Tibial artery (tissue), 4 donors: ENCODE data around the gene STMN1.

Source experiments
- DNase-seq, 2 donors: peaks; one replicate each; pipeline ENCODE4 v3.0.0-alpha.2; 2019
- H3K27ac ChIP-seq, 2 donors: fragments of 200-600 bp; sonication (generic) in 1 of 2; 1 replicate in 1 of 2; 2 replicates in 1 of 2; pipeline ENCODE4 v1.5.1; 2018 to 2019; ENCODE audit warnings: mild to moderate bottlenecking in 1 of 2
- H3K27me3 ChIP-seq, 2 donors: fragments of 200-600 bp; sonication (generic) in 1 of 2; one replicate each; pipeline versions ENCODE4 v1.5.1 to v1.6.0; 2016 to 2019
- H3K36me3 ChIP-seq, 3 donors: fragments of 200-600 bp; sonication (generic) in 2 of 3; one replicate each; pipeline ENCODE4 v1.5.1; 2016 to 2019; ENCODE audit warnings: mild to moderate bottlenecking in 2 of 3
- H3K4me1 ChIP-seq, 4 donors: fragments of 200-600 bp; sonication (generic) in 2 of 4; 1 replicate in 3 of 4; 2 replicates in 1 of 4; pipeline ENCODE4 v1.5.1; 2016 to 2019
- H3K4me3 ChIP-seq, 2 donors: fragments of 200-600 bp; sonication (generic) in 1 of 2; 1 replicate in 1 of 2; 2 replicates in 1 of 2; pipeline ENCODE4 v1.5.1; 2018 to 2019; ENCODE audit warnings: mild to moderate bottlenecking in 2 of 2
- H3K9me3 ChIP-seq, 3 donors: fragments of 200-600 bp; sonication (generic) in 1 of 3; one replicate each; pipeline ENCODE4 v1.5.1; 2016 to 2019
- intact Hi-C: fragments of 100-400 bp; cut with DNase I; formaldehyde crosslinking; loops from one replicate; pipeline ENCODE4 v1.15.0; 2023; ENCODE audit warnings: low total_unique reads
- TF ChIP-seq, protein P1 (sequence below), 2 experiments: fragments of 200-600 bp in 1 of 2; fragments of 450-650 bp in 1 of 2; IDR thresholded peaks; one replicate each; pipeline ENCODE4 v1.5.1; 2017 to 2019; ENCODE audit warnings: antibody characterized with exemption in 2 of 2, mild to moderate bottlenecking in 1 of 2, moderate library complexity in 1 of 2

The STMN1 gene

DNA sequence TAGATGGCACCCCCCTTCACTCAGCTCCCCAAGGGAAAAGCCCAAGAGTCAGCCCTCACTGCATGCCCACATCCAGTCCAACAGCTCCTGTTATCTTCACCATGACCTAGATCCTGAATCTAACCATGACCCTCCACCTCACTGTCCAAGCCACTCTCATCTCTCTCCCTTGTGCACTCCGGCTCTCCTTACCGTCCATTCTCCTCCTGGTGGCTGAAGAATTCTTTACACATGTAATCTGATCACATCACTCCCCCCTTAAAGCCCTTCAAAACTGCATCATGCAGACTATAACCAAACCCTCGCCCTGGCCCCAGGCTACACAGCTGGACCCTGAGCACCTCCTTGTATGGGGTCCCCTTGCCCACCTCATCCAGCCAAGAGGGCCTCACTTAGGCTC, 16.7 kb downstream of the STMN1 start:
- DNase-seq: no peak
- Histone ChIP-seq H3K27ac (no peak overlapping the region), H3K9me3 (no peaks in the 10 kb centered on the region), H3K27me3 (no peaks in the 10 kb centered on the region), H3K36me3 (no peaks in the 10 kb centered on the region), H3K4me3 (no peak overlapping the region), H3K4me1 (peaks cover 0 to 20% (median 10%) of the 10 kb centered on the region in 4 donors)
- intact Hi-C loops: no loop called here
- TF ChIP-seq, protein P1, sequence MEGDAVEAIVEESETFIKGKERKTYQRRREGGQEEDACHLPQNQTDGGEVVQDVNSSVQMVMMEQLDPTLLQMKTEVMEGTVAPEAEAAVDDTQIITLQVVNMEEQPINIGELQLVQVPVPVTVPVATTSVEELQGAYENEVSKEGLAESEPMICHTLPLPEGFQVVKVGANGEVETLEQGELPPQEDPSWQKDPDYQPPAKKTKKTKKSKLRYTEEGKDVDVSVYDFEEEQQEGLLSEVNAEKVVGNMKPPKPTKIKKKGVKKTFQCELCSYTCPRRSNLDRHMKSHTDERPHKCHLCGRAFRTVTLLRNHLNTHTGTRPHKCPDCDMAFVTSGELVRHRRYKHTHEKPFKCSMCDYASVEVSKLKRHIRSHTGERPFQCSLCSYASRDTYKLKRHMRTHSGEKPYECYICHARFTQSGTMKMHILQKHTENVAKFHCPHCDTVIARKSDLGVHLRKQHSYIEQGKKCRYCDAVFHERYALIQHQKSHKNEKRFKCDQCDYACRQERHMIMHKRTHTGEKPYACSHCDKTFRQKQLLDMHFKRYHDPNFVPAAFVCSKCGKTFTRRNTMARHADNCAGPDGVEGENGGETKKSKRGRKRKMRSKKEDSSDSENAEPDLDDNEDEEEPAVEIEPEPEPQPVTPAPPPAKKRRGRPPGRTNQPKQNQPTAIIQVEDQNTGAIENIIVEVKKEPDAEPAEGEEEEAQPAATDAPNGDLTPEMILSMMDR (IDR thresholded peaks at IDR 0.05): no peak

GRCh38 chr1:25888426-25888987, 17.7 kb downstream of the STMN1 start:
- Histone ChIP-seq H3K4me3 (no peak overlapping the region), H3K4me1 (peaks cover 0 to 20% (median 10%) of the 10 kb centered on the region in 4 donors), H3K9me3 (no peaks in the 10 kb centered on the region), H3K27ac (no peak overlapping the region), H3K36me3 (no peaks in the 10 kb centered on the region), H3K27me3 (no peaks in the 10 kb centered on the region)
- TF ChIP-seq, protein P1 (IDR thresholded peaks at IDR 0.05): no peak
- DNase-seq: no peak
- intact Hi-C loops: no loop called here

DNA sequence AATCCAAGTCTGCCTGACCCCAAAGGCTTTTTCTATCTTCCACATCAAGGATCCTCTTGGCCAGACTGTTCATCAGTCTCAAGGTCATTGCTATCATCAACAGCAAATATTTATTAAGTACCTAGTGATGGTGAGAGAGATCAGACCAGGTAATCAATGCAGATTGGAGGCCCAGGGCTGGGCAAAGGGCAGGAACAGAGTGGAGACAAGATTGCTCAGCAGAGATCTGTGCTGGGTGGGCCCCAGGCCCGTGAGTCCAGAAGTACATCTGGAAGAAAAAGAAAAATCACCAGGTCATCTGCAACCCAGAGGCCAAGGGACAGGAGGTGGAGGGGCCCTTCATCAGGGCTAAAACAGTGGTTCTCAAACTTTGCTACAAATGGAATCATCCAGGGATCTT, 20.6 kb downstream of the STMN1 start:
- H3K27ac ChIP-seq: no peak overlapping the region
- no peaks in the 10 kb centered on the region for H3K36me3 ChIP-seq
- no peak overlapping the region for H3K4me3 ChIP-seq
- no peak for DNase-seq
- no peaks in the 10 kb centered on the region for H3K9me3 ChIP-seq
- H3K4me1 ChIP-seq: no peaks in the 10 kb centered on the region
- no peaks in the 10 kb centered on the region for H3K27me3 ChIP-seq
- TF ChIP-seq, protein P1 (IDR thresholded peaks at IDR 0.05): no peak
- intact Hi-C loops: no loop called here

- no peak overlapping the region for H3K27ac ChIP-seq
- TF ChIP-seq, protein P1 (IDR thresholded peaks at IDR 0.05): no peak
- DNase-seq: no peak
- intact Hi-C loops: no loop called here
- H3K27me3 ChIP-seq: no peaks in the 10 kb centered on the region
- H3K4me3 ChIP-seq: no peak overlapping the region
- H3K9me3 ChIP-seq: no peaks in the 10 kb centered on the region
- no peaks in the 10 kb centered on the region for H3K36me3 ChIP-seq
- H3K4me1 ChIP-seq: peaks cover 0 to 2% (median under 1%) of the 10 kb centered on the region in 4 donors
These were observed 25.0 kb downstream of the STMN1 start for GRCh38 chr1:25881266-25881665.

DNA sequence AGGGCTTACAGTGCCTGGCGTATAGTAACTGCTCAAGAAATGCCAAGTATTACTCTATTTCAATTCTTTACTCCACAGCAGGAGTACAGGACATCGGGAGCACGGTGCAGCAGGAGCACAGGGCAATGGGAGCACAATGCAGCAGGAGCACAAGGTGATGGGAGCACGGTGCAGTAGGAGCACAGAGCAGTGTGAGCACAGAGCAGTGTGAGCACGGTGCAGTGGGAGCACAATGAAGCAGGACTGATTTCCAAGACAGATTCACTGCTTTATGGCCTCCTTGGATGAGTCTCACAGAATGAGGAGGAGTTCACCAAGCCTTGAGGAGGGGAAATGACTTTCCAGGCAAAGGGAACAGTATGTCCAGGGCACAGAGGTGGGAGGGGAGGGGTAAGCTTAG, 25.7 kb downstream of the STMN1 start:
- Histone ChIP-seq H3K4me3 (no peak overlapping the region), H3K36me3 (no peaks in the 10 kb centered on the region), H3K9me3 (no peaks in the 10 kb centered on the region), H3K4me1 (peaks cover 0 to 10% (median 5%) of the 10 kb centered on the region in 4 donors), H3K27me3 (no peaks in the 10 kb centered on the region), H3K27ac (no peak overlapping the region)
- no peak for DNase-seq
- intact Hi-C loops: no loop called here
- TF ChIP-seq, protein P1 (IDR thresholded peaks at IDR 0.05): no peak

DNA sequence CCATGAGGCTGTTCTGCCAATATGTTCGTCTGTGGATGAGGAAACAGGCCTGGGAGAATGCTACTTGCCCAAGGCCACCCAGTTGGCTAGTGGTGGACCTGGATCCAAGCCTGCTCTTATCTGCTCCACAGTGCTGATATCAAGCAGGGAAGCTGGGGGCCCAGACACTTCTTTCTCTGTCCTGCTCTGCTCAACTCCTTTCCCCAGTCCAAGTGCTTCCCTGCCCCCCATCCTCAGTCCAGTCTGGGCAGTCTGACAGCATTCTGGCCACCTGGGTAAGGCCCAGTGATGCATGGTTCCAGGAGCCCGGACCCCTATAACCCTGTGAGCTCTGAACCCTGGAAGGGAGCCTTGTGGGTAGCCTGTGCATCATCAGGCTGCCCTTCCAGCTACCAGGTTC, 26.5 kb downstream of the STMN1 start:
- intact Hi-C loops: no loop called here
- Histone ChIP-seq H3K9me3 (no peaks in the 10 kb centered on the region), H3K27me3 (no peaks in the 10 kb centered on the region), H3K4me1 (peaks cover 0 to 15% (median 9%) of the 10 kb centered on the region in 4 donors), H3K4me3 (no peak overlapping the region), H3K27ac (no peak overlapping the region), H3K36me3 (no peaks in the 10 kb centered on the region)
- DNase-seq: no peak
- TF ChIP-seq, protein P1 (IDR thresholded peaks at IDR 0.05): no peak
